Prostate gland (tissue), 1 donor: ENCODE results near the gene PANK4.

Experiments used
- POLR2A ChIP-seq: fragments of 450-650 bp; IDR thresholded peaks from one replicate; pipeline ENCODE4 v1.6.1; 2016; ENCODE audit warnings: antibody characterized with exemption, mild to moderate bottlenecking
- POLR2AphosphoS5 ChIP-seq: sonication (generic); formaldehyde crosslinking; IDR thresholded peaks from one replicate; pipeline ENCODE4 v1.6.1; 2017; ENCODE audit warnings: antibody characterized with exemption

DNA sequence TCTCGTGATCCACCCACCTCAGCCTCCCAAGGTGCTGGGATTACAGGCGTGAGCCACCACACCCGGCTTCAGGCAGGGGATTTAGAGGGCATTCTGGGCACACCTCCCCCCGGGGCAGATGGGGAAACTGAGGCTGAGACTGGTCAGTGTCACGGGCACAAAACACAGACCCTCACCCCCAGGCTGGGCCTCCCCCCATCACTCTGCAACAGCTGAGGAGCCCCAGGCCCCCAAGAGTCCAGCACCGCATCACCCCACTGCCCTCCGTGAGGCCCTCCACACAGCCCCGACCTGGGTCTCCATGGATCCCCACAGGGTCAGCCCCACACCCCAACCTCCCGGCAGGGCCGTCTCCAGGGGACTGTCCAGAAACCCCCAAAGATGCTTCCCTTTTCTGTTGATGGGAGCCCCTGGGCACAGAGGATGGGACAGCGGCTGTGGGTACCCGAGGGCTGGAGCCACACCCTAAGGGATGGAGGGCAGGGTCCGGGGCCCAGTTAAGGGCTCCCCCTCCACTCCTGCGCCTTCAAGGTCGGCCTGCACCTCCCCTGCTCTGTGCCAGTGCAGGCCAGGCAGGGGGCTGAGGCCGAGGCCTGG lies 40.8 kb upstream of the PANK4 start:
- TF ChIP-seq POLR2AphosphoS5, result no peak
- TF ChIP-seq POLR2A, result no peak
